ENCODE data around the gene TGM6. TPM values are rescaled to one million over a fixed set of nuclear protein-coding genes. Genes with fewer than 3 reads are reported as not detected.

The TGM6 gene
- total RNA-seq, 1 experiment from 2014 or later: not detected

DNA sequence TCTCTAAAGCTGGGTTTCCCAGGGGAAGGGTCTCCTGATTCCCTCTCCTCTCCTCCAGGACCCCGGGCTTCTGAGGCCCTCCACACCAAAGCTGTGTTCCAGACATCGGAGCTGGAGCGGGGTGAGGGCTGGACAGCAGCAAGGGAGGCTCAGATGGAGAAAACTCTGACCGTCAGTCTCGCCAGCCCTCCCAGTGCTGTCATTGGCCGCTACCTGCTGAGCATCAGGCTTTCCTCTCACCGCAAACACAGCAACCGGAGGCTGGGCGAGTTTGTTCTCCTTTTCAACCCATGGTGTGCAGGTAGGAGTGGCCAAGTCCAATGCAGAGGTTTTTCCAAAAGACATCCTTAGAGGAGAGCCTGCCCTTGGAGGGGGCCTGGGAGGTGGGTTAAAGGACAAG is 14.4 kb downstream of the TGM6 start:
- Histone ChIP-seq H3K4me1 (ENCODE audit: insufficient read depth, low read length) (no peaks in the 10 kb centered on the region), H2BK20ac (ENCODE audit: low read depth, low read length, poor library complexity, severe bottlenecking) (no peak overlapping the region), H3K27ac (ENCODE audit: insufficient read length, low read depth, low read length) (no peak overlapping the region), H3K23me2 (ENCODE audit: insufficient read length, low read depth, low read length, poor library complexity, severe bottlenecking) (no peaks in the 10 kb centered on the region), H3K4ac (ENCODE audit: low read depth, low read length) (no peak overlapping the region), H2BK120ac (ENCODE audit: low read depth, low read length, poor library complexity, severe bottlenecking) (no peak overlapping the region), H3K18ac (ENCODE audit: insufficient read length, low read depth, low read length) (no peak overlapping the region), H3K27me3 (ENCODE audit: insufficient read depth, low read length) (no peaks in the 10 kb centered on the region), H2AFZ (ENCODE audit: low read length) (no peak overlapping the region), H4K8ac (replicated peaks; ENCODE audit: insufficient read length, low read depth, low read length) (no peak overlapping the region), H3K23ac (ENCODE audit: insufficient read length, low read depth, low read length) (no peak overlapping the region), H3K14ac (ENCODE audit: insufficient read depth, low read length) (no peak overlapping the region), H2BK15ac (ENCODE audit: low read depth, low read length) (no peak overlapping the region), H3K56ac (ENCODE audit: insufficient read length, low read depth, low read length) (no peak overlapping the region), H4K20me1 (ENCODE audit: control insufficient read depth, insufficient read depth, insufficient read length) (no peaks in the 10 kb centered on the region), H3K79me1 (ENCODE audit: insufficient read depth, low read depth, low read length, poor library complexity, severe bottlenecking) (no peaks in the 10 kb centered on the region), H2BK12ac (ENCODE audit: insufficient read length, low read depth, low read length) (no peak overlapping the region), H4K91ac (ENCODE audit: insufficient read length, low read depth, low read length) (no peak overlapping the region), H3K4me2 (ENCODE audit: insufficient read depth, insufficient read length, low read length) (no peak overlapping the region), H3T11ph (ENCODE audit: low read length) (no peak overlapping the region), H3K9ac (ENCODE audit: extremely low read depth, insufficient read length, low read length) (no peak overlapping the region), H3K9me3 (ENCODE audit: control insufficient read depth, low read depth, low read length) (no peaks in the 10 kb centered on the region), H2BK5ac (ENCODE audit: insufficient read length, low read length) (no peak overlapping the region), H4K5ac (ENCODE audit: insufficient read length, low read depth, low read length) (no peak overlapping the region), H3K79me2 (ENCODE audit: insufficient read depth, low read length) (no peaks in the 10 kb centered on the region), H2AK5ac (ENCODE audit: insufficient read length, low read length) (no peak overlapping the region)
- Mint-ChIP-seq H3K36me3 (ENCODE audit: insufficient read depth in 1 of 3, low read depth in 3 of 3) (no peaks in the 10 kb centered on the region), H3K9me3 (peaks cover 0 to 3% of the 10 kb centered on the region in 2 experiments; a peak in 2 of 5 replicates), H3K27ac (no peak overlapping the region), H3K4me1 (no peaks in the 10 kb centered on the region), H3K27me3 (ENCODE audit: low read depth) (peaks cover 4% of the 10 kb centered on the region; the same call in 1 of the 2 replicates), H3K4me3 (no peak overlapping the region)
- no peak for TF ChIP-seq CTCF (conservative IDR thresholded peaks at IDR 0.05)
- DNase-seq: no peak
- no CpG with 5 or more reads among the region's 9 CpGs for WGBS (ENCODE audit: extremely low coverage, insufficient read length, low lambda C conversion rate)

All from H9 (cell line).